Duodenal mucosa (tissue), 2 donors: Measurements from ENCODE around the gene DENND6A.
"Not testable (repeated sequence)": the region's sequence is repeated elsewhere in the genome, so short reads cannot be mapped to it uniquely, and the experiment has no call there.

Experiments
- H3K27ac ChIP-seq: one replicate; pipeline ENCODE4 v1.7.0; 2013; ENCODE audit warnings: low read depth, low read length
- H3K27me3 ChIP-seq, 2 donors: one replicate each; pipeline ENCODE4 v1.7.0; 2013; ENCODE audit warnings: low read length in 2 of 2, control low read depth in 1 of 2; ENCODE audit not compliant: insufficient read depth in 2 of 2, control insufficient read depth in 1 of 2
- H3K36me3 ChIP-seq, 2 donors: one replicate each; pipeline ENCODE4 v1.7.0; 2013; ENCODE audit warnings: low read length in 2 of 2, control low read depth in 1 of 2; ENCODE audit not compliant: insufficient read depth in 2 of 2, control insufficient read depth in 1 of 2
- H3K4me1 ChIP-seq, 2 donors: one replicate each; pipeline ENCODE4 v1.7.0; 2013; ENCODE audit warnings: low read length in 2 of 2, control low read depth in 1 of 2; ENCODE audit not compliant: insufficient read depth in 2 of 2, control insufficient read depth in 1 of 2
- H3K4me3 ChIP-seq, 2 donors: one replicate each; pipeline ENCODE4 v1.7.0; 2013; ENCODE audit warnings: low read length in 2 of 2, low read depth in 1 of 2
- H3K9ac ChIP-seq, 2 donors: one replicate each; pipeline ENCODE4 v1.7.0; 2013; ENCODE audit warnings: low read length in 2 of 2, low read depth in 1 of 2
- H3K9me3 ChIP-seq, 2 donors: one replicate each; pipeline ENCODE4 v1.7.0; 2013; ENCODE audit warnings: low read length in 2 of 2, control low read depth in 1 of 2; ENCODE audit not compliant: control insufficient read depth in 1 of 2

Gene DENND6A

GRCh38 chr3:57696801-57697321 is 4.0 kb upstream of the DENND6A start:
- H3K27ac ChIP-seq, result no peak overlapping the region
- H3K9me3 ChIP-seq, result no peaks in the 10 kb centered on the region

GRCh38 chr3:57694146-57694545 is 1.3 kb upstream of the DENND6A start:
- no peaks in the 10 kb centered on the region for H3K36me3 ChIP-seq
- H3K27ac ChIP-seq, result no peak overlapping the region
- H3K9me3 ChIP-seq, result no peaks in the 10 kb centered on the region

More at GRCh38 chr3:57696801-57697321, 4.0 kb upstream of the DENND6A start:
- Histone ChIP-seq H3K4me1 (peaks cover 0 to under 1% of the 10 kb centered on the region in 2 donors), H3K4me3 (no peak overlapping the region), H3K36me3 (no peaks in the 10 kb centered on the region), H3K27me3 (no peaks in the 10 kb centered on the region), H3K9ac (no peak overlapping the region)

GRCh38 chr3:57692133-57692395 is 813 bp downstream of the DENND6A start:
- not testable (repeated sequence) for H3K36me3 ChIP-seq, H3K27me3 ChIP-seq, H3K9me3 ChIP-seq
- Histone ChIP-seq H3K4me1 (peaks cover 4 to 19% of the 10 kb centered on the region in 2 donors), H3K9ac (peak overlapping the region; percentile 75 to 90), H3K4me3 (peak overlapping the region; percentile 84 to 92), H3K27ac (peak overlapping the region; percentile 98)

More at GRCh38 chr3:57694146-57694545, 1.3 kb upstream of the DENND6A start:
- H3K4me1 ChIP-seq, result peaks cover 4 to 19% of the 10 kb centered on the region in 2 donors
- H3K4me3 ChIP-seq, result no peak overlapping the region
- H3K27me3 ChIP-seq, result no peaks in the 10 kb centered on the region
- H3K9ac ChIP-seq, result no peak overlapping the region

- peaks cover 4 to 19% of the 10 kb centered on the region in 2 donors for H3K4me1 ChIP-seq
- H3K27me3 ChIP-seq, result no peaks in the 10 kb centered on the region
These were observed 1.3 kb downstream of the DENND6A start for GRCh38 chr3:57691411-57692132.

GRCh38 chr3:57689367-57690053 is 3.4 kb downstream of the DENND6A start:
- Histone ChIP-seq H3K9me3 (no peaks in the 10 kb centered on the region), H3K27ac (no peak overlapping the region), H3K36me3 (no peaks in the 10 kb centered on the region), H3K4me1 (peaks cover 4 to 19% of the 10 kb centered on the region in 2 donors), H3K27me3 (no peaks in the 10 kb centered on the region), H3K9ac (peak overlapping the region in 1 of 2 donors; percentile 6), H3K4me3 (no peak overlapping the region)

More at GRCh38 chr3:57691411-57692132, 1.3 kb downstream of the DENND6A start:
- H3K36me3 ChIP-seq, result no peaks in the 10 kb centered on the region
- no peaks in the 10 kb centered on the region for H3K9me3 ChIP-seq
- peak overlapping the region; percentile 84 to 92 for H3K4me3 ChIP-seq
- peak overlapping the region; percentile 75 to 90 for H3K9ac ChIP-seq
- H3K27ac ChIP-seq, result peak overlapping the region; percentile 98

GRCh38 chr3:57688291-57688690 is 4.6 kb downstream of the DENND6A start:
- Histone ChIP-seq H3K9ac (no peak overlapping the region), H3K27ac (no peak overlapping the region), H3K4me3 (no peak overlapping the region), H3K9me3 (no peaks in the 10 kb centered on the region), H3K27me3 (no peaks in the 10 kb centered on the region), H3K36me3 (no peaks in the 10 kb centered on the region), H3K4me1 (peaks cover 9 to 19% of the 10 kb centered on the region in 2 donors)

GRCh38 chr3:57683286-57683685 is 9.6 kb downstream of the DENND6A start:
- Histone ChIP-seq H3K9ac (no peak overlapping the region), H3K4me1 (peaks cover 0 to 5% of the 10 kb centered on the region in 2 donors), H3K27ac (no peak overlapping the region), H3K9me3 (no peaks in the 10 kb centered on the region), H3K27me3 (no peaks in the 10 kb centered on the region), H3K4me3 (no peak overlapping the region), H3K36me3 (peaks cover 0 to 15% of the 10 kb centered on the region in 2 donors)

GRCh38 chr3:57682284-57682683 is 10.6 kb downstream of the DENND6A start:
- Histone ChIP-seq H3K4me1 (peaks cover 0 to 5% of the 10 kb centered on the region in 2 donors), H3K27me3 (no peaks in the 10 kb centered on the region), H3K4me3 (no peak overlapping the region), H3K36me3 (peaks cover 0 to 15% of the 10 kb centered on the region in 2 donors), H3K9me3 (no peaks in the 10 kb centered on the region), H3K9ac (no peak overlapping the region), H3K27ac (no peak overlapping the region)

GRCh38 chr3:57681691-57682090 is 11.2 kb downstream of the DENND6A start:
- H3K9ac ChIP-seq, result no peak overlapping the region
- H3K27ac ChIP-seq, result no peak overlapping the region
- H3K4me1 ChIP-seq, result peaks cover 0 to 5% of the 10 kb centered on the region in 2 donors
- peaks cover 0 to 15% of the 10 kb centered on the region in 2 donors for H3K36me3 ChIP-seq
- no peaks in the 10 kb centered on the region for H3K9me3 ChIP-seq
- H3K4me3 ChIP-seq, result no peak overlapping the region
- no peaks in the 10 kb centered on the region for H3K27me3 ChIP-seq

GRCh38 chr3:57680046-57680445 is 12.8 kb downstream of the DENND6A start:
- H3K9ac ChIP-seq, result no peak overlapping the region
- H3K27me3 ChIP-seq, result no peaks in the 10 kb centered on the region
- peaks cover 0 to 15% of the 10 kb centered on the region in 2 donors for H3K36me3 ChIP-seq
- no peak overlapping the region for H3K27ac ChIP-seq
- no peak overlapping the region for H3K4me3 ChIP-seq
- peaks cover 0 to 10% of the 10 kb centered on the region in 2 donors for H3K4me1 ChIP-seq
- H3K9me3 ChIP-seq, result no peaks in the 10 kb centered on the region
